K562 (cell line): Measurements from ENCODE around the gene ILKAP.

ENCODE experiments used
- ATF2 ChIP-seq: sonication (generic); formaldehyde crosslinking; IDR thresholded peaks from 2 replicates; pipeline ENCODE4 v1.8.1; 2022; ENCODE audit warnings: missing genetic modification reagents
- CHAMP1 ChIP-seq: fragments of 450-650 bp; IDR thresholded peaks from 2 replicates; pipeline ENCODE4 v1.6.1; 2016; ENCODE audit warnings: mild to moderate bottlenecking
- CTCF ChIP-seq, 3 experiments: IDR thresholded peaks in 2 of 3; conservative IDR thresholded peaks in 1 of 3; 2 replicates each; pipeline ENCODE4 v1.5.1; 2011 to 2012; ENCODE audit warnings: low read length in 3 of 3, mild to moderate bottlenecking in 3 of 3, control low read depth in 2 of 3, improper control_type of control experiment in 1 of 3, inconsistent platforms in 1 of 3, low read depth in 1 of 3, mixed read lengths in 1 of 3, moderate library complexity in 1 of 3; ENCODE audit not compliant: insufficient read depth in 2 of 3
- GABPA ChIP-seq: fragments of 200-800 bp; sonication (Bioruptor generic); conservative IDR thresholded peaks from 2 replicates; pipeline ENCODE4 v1.6.1; 2016; ENCODE audit warnings: low read depth, missing genetic modification characterization, missing compliant biosample characterization
- MAFF ChIP-seq: IDR thresholded peaks from 2 replicates; pipeline ENCODE4 v1.6.1; 2012; ENCODE audit warnings: low read length, improper control_type of control experiment
- MYNN ChIP-seq, 2 experiments: sonication (generic); formaldehyde crosslinking in 1 of 2; IDR thresholded peaks; 2 replicates each; pipeline versions ENCODE4 v1.5.0 to v1.6.1; 2016 to 2020; ENCODE audit warnings: antibody characterized with exemption in 1 of 2, missing genetic modification reagents in 1 of 2
- OTX1 ChIP-seq: fragments of 450-650 bp; formaldehyde crosslinking; IDR thresholded peaks from 2 replicates; pipeline ENCODE4 v1.4.0; 2022; ENCODE audit warnings: mild to moderate bottlenecking
- POLR3G ChIP-seq: IDR thresholded peaks from 2 replicates; pipeline ENCODE4 v1.6.1; 2011; ENCODE audit not compliant: insufficient read length, insufficient replicate concordance; ENCODE audit errors: extremely low read depth
- PTTG1 ChIP-seq: fragments of 450-650 bp; IDR thresholded peaks from 2 replicates; pipeline ENCODE4 v1.6.1; 2016; ENCODE audit warnings: low read depth, mild to moderate bottlenecking, missing genetic modification characterization, missing compliant biosample characterization
- RFX5 ChIP-seq: IDR thresholded peaks from 2 replicates; pipeline ENCODE4 v1.6.1; 2011; ENCODE audit warnings: low read depth, mild to moderate bottlenecking, improper control_type of control experiment, low read length
- RNF219 ChIP-seq: fragments of 250-450 bp; sonication (Bioruptor Pico); IDR thresholded peaks from 2 replicates; pipeline ENCODE4 v1.5.0; 2022; ENCODE audit warnings: mild to moderate bottlenecking

- no peak for TF ChIP-seq POLR3G
- no peak for TF ChIP-seq CTCF (IDR thresholded peaks at IDR 0.05 in 2 of 3, conservative IDR thresholded peaks at IDR 0.05 in 1 of 3; ENCODE audit: insufficient read depth in 2 of 3, low read depth in 1 of 3, low read length in 3 of 3)
- TF ChIP-seq RFX5, result no peak
- no peak for TF ChIP-seq GABPA (tag)
- no peak for TF ChIP-seq MAFF
- TF ChIP-seq OTX1 (CRISPR knock-in tag), result no peak
- no peak for TF ChIP-seq ATF2
- no peak for TF ChIP-seq RNF219 (CRISPR knock-in tag)
- TF ChIP-seq PTTG1 (tag), result no peak
- no peak for TF ChIP-seq CHAMP1
- no peak for TF ChIP-seq MYNN (IDR thresholded peaks at IDR 0.05)
- TF ChIP-seq MYNN (CRISPR knock-in tag; IDR thresholded peaks at IDR 0.05), result no peak
Measured at GRCh38 chr2:238172439-238172838, 31.1 kb downstream of the ILKAP start.
